Measurements from ENCODE around the gene BPIFB6.

DNA sequence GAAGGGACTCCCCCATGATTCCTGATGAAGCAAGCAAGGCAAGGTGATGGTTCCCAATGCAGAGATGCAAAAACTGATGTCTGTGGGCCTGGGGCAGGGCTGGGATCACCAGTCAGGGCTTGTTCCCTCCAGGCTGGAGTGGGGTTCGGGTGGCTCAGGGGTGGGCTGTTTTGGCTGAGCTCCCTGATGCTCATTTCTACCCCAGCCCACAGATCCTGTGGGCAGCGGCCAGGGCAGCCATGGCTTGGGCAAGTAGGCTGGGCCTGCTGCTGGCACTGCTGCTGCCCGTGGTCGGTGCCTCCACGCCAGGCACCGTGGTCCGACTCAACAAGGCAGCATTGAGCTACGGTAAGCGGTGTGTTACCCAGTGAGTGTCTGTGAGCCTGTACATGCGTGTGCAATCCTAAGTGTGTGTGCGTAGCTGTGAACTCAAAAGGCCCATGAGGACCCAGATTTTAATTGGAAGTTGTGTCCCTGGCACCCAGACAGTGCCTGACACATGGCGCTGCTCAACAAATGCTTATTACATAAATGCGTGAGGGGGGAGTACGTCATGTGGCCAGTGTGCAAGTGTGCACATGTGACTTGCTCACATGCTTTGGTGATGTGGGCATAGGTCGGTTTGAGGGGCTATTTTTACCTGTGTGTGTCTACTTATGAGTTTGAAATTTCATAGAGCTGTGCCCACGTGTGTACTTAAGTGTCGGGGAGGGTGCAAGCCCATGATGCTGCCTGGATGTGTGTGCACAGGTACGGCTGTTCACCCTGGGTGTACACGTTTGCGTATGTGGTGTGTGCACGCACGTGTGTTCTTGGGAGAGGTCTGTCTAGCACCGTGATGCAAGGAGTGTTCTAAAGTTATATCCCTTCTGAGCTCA, 22.9 kb upstream of the BPIFB6 start:
- TF ChIP-seq, protein P1, sequence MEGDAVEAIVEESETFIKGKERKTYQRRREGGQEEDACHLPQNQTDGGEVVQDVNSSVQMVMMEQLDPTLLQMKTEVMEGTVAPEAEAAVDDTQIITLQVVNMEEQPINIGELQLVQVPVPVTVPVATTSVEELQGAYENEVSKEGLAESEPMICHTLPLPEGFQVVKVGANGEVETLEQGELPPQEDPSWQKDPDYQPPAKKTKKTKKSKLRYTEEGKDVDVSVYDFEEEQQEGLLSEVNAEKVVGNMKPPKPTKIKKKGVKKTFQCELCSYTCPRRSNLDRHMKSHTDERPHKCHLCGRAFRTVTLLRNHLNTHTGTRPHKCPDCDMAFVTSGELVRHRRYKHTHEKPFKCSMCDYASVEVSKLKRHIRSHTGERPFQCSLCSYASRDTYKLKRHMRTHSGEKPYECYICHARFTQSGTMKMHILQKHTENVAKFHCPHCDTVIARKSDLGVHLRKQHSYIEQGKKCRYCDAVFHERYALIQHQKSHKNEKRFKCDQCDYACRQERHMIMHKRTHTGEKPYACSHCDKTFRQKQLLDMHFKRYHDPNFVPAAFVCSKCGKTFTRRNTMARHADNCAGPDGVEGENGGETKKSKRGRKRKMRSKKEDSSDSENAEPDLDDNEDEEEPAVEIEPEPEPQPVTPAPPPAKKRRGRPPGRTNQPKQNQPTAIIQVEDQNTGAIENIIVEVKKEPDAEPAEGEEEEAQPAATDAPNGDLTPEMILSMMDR (IDR thresholded peaks at IDR 0.05; ENCODE audit: low read length), result no peak
- TF ChIP-seq EZH2 (optimal IDR thresholded peaks at IDR 0.05; ENCODE audit: low read depth, low read length), result no peak

Data from MM.1S (cell line).